ENCODE measurements around the gene NPL.

Gene NPL

GRCh38 chr1:182789138-182790076, at the start of gene NPL:
Gene NPL, plus strand, starts transcription at chr1:182789773. Its CDS starts 4,599 bp downstream, at chr1:182794372.
- peak; percentile 56 for DNase-seq

- no peak for DNase-seq
These were observed 49.5 kb upstream of the NPL start for GRCh38 chr1:182740120-182740519.

GRCh38 chr1:182742780-182743179, 46.8 kb upstream of the NPL start:
- DNase-seq: no peak

DNA sequence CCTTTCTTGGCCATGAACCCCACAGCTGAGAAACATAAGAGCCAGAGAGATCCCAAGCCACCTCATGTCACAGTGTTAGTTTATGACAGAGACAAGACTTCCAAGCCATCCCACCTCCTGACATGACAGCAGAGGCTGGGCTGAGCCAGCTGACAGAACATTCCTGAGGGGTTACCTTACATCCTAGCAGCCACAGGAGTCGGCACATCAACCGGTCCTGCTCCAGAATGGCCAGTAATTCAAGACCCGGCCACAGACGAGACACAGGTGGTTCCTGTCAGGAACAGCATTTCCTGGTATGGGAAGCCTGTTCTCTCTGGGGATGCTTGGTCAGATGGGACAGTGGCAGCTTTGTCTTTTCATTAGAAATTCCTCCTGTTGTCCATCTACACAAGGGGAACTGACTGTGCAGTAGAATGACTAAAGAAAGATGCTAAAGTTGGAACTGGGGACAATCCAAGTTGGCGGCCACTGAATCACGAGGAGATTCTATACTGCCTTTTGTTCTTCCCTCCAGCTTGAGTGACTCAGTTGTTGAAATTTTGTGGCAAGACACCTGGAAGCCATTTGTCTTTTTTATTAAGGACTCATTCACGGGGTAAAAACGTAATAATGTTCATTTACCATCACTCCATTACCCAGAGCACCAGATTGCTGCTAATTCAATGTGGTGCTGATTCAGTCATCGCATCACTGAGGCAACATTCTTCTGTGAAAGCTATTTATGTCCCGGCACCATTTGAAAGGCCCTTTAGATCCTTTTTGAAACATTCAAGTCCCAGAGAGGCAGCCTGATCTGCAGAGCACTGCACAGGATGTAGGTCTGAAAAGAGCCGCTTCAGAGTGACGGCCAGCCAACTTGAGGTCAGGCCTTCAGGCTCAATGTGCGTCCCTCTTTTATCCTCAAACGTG, 37.2 kb upstream of the NPL start:
- no peak for DNase-seq

DNA sequence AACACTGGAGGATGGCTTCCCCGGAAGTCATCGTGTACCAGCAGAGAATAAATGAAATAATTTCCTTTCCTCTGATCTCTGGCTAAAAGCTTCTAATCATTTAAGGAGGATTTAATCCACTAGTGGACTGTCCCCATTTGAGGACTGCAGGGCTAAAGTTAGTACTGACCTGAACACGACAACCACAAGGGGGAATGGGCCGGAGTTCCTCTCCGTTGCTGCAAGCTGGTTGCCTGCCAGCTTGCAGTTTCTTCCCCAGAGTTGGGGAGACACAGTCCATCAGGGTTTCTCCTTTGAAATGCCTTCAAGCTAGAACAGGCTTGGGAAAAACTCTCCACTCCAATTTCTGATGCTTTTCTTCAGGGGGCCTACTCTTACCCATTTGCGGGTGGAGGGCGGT, 35.5 kb upstream of the NPL start:
- no peak for DNase-seq

DNA sequence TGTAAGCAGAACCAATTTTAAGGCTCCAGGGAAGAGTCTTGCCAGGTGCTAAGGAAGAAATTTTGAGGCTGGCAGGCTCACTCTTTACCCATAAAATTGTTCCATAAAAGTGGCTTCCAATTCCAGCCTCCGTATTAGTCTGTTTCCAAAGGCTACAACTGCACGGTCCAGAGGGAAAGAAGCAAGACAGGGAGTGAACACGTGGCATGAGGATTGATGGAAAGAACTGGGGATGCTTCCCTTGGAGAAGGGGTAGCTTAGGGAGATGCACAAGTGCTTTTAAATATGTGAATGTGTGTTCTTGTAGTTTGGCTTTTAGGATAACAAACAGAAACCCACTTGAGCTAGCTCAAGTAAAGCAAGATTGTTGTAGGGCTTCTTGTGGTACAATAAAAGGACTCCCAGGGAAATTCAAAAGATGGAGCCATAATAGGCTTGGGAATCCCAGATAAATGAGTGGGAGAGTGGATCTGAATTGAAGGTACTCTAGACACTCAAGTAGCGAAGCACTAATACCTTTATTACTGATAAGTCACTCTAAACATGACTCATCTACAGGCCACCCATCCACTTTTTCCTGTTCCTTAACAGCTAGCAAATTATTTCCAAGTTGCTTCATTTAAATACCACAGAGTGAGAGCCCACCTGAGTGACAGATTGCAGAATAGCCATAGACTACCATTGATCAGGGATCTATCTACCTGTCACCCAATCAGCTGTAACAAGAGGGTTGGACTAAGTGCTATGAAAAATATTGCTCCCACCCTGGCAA, 34.8 kb upstream of the NPL start:
- no peak for DNase-seq

- no peak for DNase-seq
These were observed 33.9 kb upstream of the NPL start for GRCh38 chr1:182755632-182756031.

DNA sequence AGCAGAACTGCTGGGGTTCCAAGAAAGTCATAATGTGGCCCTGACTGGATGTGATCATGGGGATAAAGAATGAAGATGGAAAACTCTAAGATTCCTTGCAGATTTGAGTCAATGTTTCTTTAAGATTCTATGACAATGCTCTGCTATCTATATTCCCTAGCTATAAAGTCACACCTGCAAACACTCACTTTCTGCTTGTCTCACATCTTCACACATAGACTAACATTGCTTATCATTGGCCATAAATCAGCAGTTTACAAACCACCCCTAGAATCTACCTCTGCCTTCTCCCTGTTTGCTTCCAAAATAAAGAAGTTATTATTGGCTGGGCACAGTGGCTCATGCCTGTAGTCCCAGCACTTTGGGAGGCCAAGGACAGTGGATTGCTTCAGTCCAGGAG, 33.1 kb upstream of the NPL start:
- no peak for DNase-seq

DNA sequence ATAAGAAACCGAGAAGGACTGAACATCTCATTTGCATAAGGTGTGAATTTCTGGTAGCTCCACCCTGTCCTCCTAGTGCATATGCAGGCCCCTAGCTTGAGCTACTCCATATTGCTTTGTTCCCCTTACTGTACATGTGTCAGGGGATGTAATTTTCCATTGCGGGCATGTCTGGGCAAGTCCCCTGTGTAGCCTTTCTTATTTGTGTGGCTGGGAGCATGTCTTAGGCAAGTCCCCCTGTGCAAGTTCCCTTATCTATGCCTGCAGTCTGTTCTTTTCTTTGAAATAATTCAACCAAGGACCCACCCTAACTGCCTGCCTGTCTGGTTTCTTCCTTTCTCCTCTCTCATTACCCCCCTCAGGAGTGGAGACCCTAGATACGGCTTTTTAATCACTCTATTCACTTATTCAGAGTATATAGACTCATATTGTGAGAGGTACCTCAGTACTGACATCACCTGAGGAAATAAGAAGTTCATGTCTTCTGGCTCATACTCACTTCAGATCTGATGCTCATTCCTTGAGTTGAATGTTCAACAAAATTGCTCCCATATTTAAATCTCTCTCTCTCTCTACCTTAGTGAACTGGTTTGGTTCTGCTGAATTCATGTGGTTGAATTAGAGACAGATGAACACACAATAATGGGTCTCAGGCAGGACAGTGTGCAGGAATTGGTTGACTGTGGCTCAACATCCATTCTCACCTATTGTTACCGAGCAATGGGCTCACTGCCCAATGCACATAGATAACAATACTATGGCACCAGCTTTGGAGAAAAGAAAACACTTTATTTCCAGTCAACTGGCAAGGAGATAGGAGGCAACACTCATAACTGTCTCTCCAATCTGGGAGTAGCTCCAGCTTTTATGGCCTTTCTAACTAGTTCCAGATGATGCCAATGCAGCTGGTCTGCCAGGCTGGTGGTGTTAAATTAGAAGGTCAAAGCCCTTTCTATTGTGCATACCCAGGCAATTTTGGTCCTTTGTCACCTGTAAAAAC, 27.9 kb upstream of the NPL start:
- DNase-seq: no peak

- no peak for DNase-seq
These were observed 27.0 kb upstream of the NPL start for GRCh38 chr1:182762536-182762935.

DNA sequence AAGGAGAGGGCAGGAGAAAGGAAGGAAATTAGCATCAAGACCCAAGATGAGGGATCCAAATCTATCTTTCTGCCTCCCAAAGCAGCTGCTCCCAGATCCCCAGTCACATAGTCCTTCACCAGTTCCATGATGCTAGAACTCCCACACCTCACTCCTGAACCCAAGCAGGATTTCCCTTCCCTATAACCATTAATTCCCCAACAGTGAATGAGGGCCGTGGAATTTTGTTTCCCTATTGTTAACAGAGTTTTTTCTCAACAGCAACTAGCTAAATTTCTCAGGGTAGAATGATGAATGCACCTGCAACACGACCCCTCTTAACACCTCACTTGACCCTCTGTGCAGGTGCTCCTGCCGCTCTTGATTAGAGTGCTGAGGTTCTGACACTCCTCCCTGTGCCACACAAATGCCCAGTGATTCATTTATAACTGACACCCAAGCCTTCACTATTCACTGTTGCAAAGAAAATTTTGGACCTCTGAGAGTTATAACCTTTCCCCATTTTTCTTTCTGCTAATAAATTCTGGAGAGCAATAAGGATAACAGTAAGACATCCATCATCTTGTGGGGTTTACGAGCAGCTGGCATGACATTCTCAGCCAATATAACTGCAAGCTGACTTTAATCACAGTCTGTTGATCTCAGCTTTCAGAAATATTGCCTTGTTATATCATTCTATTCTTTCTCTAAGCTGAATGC, 25.4 kb upstream of the NPL start:
- no peak for DNase-seq

DNA sequence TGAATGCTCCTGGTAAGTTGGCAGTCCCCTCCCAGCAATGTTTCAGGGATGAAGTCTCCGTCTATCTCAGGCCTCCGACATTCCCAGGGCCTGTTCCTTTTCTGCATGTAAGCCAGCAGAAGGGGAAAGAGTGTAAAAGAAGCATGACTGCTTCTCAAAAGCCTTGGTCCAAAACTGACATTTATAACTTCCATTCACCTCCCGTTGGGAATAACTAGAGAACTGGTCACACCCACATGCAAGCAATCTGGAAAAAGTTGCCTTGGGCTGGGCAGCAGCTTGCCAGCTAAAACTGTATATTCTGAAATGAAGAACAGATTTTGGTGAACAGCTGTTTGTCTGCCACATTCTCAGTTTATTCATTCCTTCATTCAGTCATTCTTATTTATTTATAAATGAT, 24.2 kb upstream of the NPL start:
- DNase-seq: no peak

- no peak for DNase-seq
These were observed 23.5 kb upstream of the NPL start for GRCh38 chr1:182766050-182766449.

GRCh38 chr1:182766881-182767645, 22.5 kb upstream of the NPL start:
- no peak for DNase-seq

GRCh38 chr1:182768963-182769362, 20.6 kb upstream of the NPL start:
- DNase-seq: no peak

DNA sequence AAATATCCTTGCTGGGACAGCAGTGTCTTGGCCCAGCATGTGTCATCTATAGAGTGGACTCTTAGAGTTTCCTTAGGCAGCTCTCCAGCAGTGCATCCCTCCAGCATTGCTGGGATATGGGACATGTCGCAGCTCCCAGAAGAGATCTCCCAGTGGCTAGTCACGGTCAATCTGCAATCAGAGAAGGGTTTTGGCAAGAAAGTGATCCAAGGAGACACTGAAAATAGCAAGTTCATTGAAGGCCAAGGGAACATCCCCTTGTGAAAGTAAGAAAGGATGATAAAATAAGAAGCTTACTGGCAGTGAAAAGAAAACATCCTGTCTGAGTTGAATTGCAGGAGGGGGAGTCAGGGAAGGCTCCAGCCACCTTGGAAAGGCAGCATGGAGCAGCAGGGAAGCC, 19.3 kb upstream of the NPL start:
- DNase-seq: no peak

- no peak for DNase-seq
These were observed 18.2 kb upstream of the NPL start for GRCh38 chr1:182771187-182771984.

- DNase-seq: no peak
These were observed 12.2 kb upstream of the NPL start for GRCh38 chr1:182777386-182777785.

DNA sequence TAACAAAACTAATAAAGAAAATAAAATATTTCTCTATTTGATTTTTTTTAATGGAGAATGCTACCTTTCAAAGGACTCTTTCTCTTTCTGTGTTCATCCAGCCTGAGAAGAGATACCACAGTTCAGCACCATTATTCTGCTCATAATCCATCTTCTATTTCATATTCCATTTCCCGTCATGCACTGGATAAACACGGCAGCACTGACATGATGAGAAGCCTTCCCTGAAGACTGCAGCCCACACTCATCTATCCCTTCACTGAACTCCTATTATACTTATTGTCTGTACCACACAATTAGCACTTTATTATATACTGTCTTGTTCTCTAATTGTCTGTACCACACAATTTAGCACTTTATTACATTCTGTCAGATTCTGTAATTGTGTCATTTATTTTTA, 10.7 kb upstream of the NPL start:
- DNase-seq: no peak

All from NCI-H1048 (cell line).